PFSK-1 (cell line): ENCODE results near the gene FIBCD1.

Source experiments
- POLR2AphosphoS5 ChIP-seq: IDR thresholded peaks from 2 replicates; pipeline ENCODE4 v1.6.1; 2012; ENCODE audit warnings: low read depth, mild to moderate bottlenecking, control low read depth, low read length, moderate library complexity
- SIN3A ChIP-seq: IDR thresholded peaks from 2 replicates; pipeline ENCODE4 v1.6.1; 2012; ENCODE audit warnings: mild to moderate bottlenecking, low read length, moderate library complexity, borderline replicate concordance; ENCODE audit not compliant: insufficient read depth
- TAF1 ChIP-seq: IDR thresholded peaks from 2 replicates; pipeline ENCODE4 v1.6.1; 2012; ENCODE audit warnings: low read length, control low read depth, borderline replicate concordance; ENCODE audit not compliant: insufficient read depth

DNA sequence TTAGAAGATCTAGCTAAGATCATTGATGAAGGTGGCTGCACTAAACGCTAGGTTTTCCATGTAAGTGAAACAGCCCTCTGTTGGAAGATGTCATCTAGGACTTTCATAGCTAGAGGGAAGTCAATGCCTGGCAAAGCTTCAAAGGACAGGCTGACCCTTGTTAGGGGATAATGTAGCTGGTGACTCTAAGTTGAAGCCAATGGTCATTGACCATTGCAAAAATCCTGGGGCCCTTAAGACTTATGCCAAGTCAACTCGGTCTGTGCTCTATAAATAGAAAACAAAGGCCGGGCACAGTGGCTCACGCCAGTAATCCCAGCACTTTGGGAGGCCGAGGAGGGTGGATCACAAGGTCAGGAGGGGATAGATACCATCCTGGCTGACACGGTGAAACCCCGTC is 26.6 kb upstream of the FIBCD1 start:
- no peak for TF ChIP-seq TAF1
- TF ChIP-seq POLR2AphosphoS5 = no peak
- TF ChIP-seq SIN3A = no peak
